GM18508 (cell line): ENCODE data around the gene SND1.

ENCODE experiments used
- ATAC-seq: cut with Tn5 transposase; IDR thresholded peaks from one replicate; pipeline ENCODE4 v1.9.1; 2021; ENCODE audit warnings: moderate number of reproducible peaks; ENCODE audit not compliant: insufficient read depth, unreplicated experiment

SND1 gene

GRCh38 chr7:127850195-127850594 is 198.2 kb downstream of the SND1 start:
- ATAC-seq: no peak

GRCh38 chr7:127854383-127854782 is 202.4 kb downstream of the SND1 start:
- no peak for ATAC-seq

GRCh38 chr7:127857464-127857841 is 205.5 kb downstream of the SND1 start:
- ATAC-seq: no peak

- ATAC-seq: no peak
These were observed 206.3 kb downstream of the SND1 start for GRCh38 chr7:127858091-127858914.

GRCh38 chr7:127858915-127859189 is 206.9 kb downstream of the SND1 start:
- ATAC-seq: no peak

GRCh38 chr7:127859330-127859729 is 207.3 kb downstream of the SND1 start:
- ATAC-seq: no peak

GRCh38 chr7:127862525-127862924 is 210.5 kb downstream of the SND1 start:
- no peak for ATAC-seq

- no peak for ATAC-seq
These were observed 211.1 kb downstream of the SND1 start for GRCh38 chr7:127863082-127863481.

GRCh38 chr7:127865466-127865865 is 213.5 kb downstream of the SND1 start:
- no peak for ATAC-seq

GRCh38 chr7:127870231-127870907 is 218.4 kb downstream of the SND1 start:
- ATAC-seq: peak; percentile 55

GRCh38 chr7:127871226-127871625 is 219.2 kb downstream of the SND1 start:
- ATAC-seq: no peak

- no peak for ATAC-seq
These were observed 220.1 kb downstream of the SND1 start for GRCh38 chr7:127872122-127872521.

- no peak for ATAC-seq
These were observed 221.2 kb downstream of the SND1 start for GRCh38 chr7:127873151-127873550.

GRCh38 chr7:127873715-127874636 is 222.0 kb downstream of the SND1 start:
- ATAC-seq: no peak

GRCh38 chr7:127874951-127875608 is 223.1 kb downstream of the SND1 start:
- no peak for ATAC-seq

GRCh38 chr7:127876393-127876792 is 224.4 kb downstream of the SND1 start:
- ATAC-seq: no peak

GRCh38 chr7:127877951-127878350 is 226.0 kb downstream of the SND1 start:
- ATAC-seq: no peak

GRCh38 chr7:127878791-127879190 is 226.8 kb downstream of the SND1 start:
- ATAC-seq: no peak

- ATAC-seq: no peak
These were observed 227.4 kb downstream of the SND1 start for GRCh38 chr7:127879436-127879835.

GRCh38 chr7:127879942-127880341 is 227.9 kb downstream of the SND1 start:
- ATAC-seq: no peak
